AG09319 (cell line): ENCODE results near the gene AHCYL1.

Source experiments
- DNase-seq: peaks from one replicate; pipeline ENCODE4 v3.0.0-alpha.2; 2010; ENCODE audit warnings: low read depth; ENCODE audit errors: extremely low read depth
- TF ChIP-seq, protein P1 (sequence below): IDR thresholded peaks from 2 replicates; pipeline ENCODE4 v1.5.1; 2011; ENCODE audit warnings: low read depth, mild to moderate bottlenecking, inconsistent platforms, low read length, moderate library complexity

AHCYL1 gene

DNA sequence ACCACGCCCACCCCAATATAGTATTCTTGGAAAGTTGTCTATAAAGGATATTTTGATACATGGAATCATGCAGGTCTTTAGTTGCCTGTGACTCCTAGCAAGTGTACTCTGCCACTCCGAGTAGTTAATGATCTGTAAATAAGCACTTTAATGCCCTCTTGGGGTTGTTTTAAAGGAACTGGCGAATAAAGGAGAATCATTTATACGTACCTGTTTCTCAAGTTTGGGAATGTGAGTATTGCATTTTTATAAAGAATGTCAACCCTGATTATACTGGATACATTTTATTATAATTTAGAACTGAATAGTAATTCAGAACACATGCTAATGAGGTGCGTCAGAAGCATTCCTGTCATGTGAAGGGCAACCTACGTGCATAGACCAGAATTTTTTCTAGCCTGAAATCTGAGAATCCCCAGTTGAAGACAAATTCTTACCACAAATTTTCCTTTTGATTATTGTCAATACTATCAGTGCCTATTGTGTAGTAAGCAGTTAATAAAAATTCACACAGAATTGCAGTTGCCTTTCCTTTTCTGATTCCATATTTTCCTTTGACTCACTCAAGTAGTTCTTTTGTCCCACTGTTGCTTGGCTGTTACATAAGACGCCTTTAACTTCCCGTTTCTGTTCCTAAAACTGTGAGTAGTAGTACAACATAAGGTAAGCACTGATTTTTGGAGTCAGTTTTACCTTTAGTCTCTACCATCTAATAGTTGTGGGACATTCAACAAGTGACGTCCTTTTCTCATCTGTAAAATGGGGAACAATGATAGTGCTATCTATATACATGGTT is 5.1 kb downstream of the AHCYL1 start:
- TF ChIP-seq, protein P1, sequence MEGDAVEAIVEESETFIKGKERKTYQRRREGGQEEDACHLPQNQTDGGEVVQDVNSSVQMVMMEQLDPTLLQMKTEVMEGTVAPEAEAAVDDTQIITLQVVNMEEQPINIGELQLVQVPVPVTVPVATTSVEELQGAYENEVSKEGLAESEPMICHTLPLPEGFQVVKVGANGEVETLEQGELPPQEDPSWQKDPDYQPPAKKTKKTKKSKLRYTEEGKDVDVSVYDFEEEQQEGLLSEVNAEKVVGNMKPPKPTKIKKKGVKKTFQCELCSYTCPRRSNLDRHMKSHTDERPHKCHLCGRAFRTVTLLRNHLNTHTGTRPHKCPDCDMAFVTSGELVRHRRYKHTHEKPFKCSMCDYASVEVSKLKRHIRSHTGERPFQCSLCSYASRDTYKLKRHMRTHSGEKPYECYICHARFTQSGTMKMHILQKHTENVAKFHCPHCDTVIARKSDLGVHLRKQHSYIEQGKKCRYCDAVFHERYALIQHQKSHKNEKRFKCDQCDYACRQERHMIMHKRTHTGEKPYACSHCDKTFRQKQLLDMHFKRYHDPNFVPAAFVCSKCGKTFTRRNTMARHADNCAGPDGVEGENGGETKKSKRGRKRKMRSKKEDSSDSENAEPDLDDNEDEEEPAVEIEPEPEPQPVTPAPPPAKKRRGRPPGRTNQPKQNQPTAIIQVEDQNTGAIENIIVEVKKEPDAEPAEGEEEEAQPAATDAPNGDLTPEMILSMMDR = no peak
- DNase-seq = no peak

DNA sequence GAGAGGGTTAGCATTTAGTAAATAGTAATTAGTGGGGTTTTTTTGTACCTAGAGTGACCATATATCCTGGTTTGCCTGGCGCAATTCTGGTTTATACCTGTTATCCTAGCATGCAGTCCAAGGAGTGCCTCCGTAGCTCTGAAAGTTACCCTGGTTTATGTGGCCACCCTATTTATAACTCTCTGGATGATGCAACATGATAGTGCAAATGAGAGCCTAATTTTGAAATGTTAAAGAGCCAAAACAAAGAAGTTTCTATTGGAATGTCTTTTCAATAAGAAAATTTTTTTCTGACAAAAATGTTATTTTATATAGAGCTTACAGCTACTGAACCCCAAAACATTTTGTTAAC is 5.7 kb downstream of the AHCYL1 start:
- DNase-seq = no peak
- TF ChIP-seq, protein P1 = no peak

DNA sequence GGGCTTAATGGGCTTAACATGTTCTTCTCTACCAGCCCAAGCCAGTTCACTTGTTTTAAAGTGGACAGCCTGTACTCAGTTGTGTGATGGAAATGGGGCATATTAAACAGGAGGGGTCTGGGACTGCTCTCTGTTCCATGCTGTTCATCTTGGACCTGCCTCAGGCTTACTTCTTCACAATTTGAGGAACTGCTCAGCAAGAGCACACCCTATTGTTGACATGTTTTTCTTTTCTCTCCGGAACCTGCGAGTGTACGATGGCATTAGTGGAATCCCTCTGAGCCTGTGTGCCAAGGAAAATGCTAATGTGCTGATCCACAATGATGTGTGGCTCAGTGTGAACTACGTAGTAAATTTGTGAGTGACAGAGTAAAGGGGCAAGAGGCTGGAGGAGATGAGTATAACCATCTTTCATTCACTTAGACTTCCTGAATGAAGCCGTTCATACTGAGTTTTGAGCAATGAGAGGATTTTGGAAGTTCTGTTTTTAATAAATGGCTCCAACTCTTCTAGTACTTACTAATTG is 6.9 kb downstream of the AHCYL1 start:
- TF ChIP-seq, protein P1 = no peak
- no peak for DNase-seq

DNA sequence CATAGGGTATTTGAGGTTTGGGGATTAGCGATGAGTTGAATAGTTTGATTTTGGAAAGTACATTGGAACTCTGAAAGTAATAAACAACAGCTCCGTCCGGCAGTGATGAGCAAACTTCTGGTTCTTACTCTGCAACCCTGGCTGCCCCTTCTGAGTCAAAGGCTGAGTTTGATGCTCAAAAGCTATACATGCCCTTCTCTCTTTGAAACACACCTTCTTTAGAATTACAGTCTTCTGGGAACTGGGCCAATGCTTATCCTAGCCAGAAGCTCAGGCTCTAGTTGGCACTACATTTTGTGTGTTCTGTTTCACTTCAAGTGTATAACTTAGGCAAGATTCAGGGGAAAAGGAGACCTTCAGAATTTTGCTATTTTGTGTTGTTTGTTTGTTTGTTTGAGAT is 9.3 kb downstream of the AHCYL1 start:
- DNase-seq = no peak
- TF ChIP-seq, protein P1 = no peak

DNA sequence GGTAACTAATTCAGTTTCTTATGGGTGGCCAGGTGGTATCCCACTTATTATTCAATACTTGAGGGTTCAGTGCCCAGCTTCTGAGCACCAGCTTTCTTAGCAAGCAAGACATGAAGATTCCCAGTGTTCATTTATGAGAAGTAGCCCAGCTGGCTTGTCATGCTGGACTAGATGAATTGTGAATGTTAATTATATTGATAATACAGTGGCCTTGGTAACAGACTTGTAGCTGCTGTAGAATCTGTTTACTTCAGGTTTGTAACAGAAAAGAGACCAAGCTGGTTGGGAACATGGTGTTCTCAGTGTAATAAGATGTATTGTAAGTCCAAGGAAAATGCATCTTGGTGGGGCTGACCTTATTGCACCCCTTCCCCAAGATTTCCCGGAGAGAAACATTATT is 10.1 kb downstream of the AHCYL1 start:
- no peak for DNase-seq
- TF ChIP-seq, protein P1 = no peak

DNA sequence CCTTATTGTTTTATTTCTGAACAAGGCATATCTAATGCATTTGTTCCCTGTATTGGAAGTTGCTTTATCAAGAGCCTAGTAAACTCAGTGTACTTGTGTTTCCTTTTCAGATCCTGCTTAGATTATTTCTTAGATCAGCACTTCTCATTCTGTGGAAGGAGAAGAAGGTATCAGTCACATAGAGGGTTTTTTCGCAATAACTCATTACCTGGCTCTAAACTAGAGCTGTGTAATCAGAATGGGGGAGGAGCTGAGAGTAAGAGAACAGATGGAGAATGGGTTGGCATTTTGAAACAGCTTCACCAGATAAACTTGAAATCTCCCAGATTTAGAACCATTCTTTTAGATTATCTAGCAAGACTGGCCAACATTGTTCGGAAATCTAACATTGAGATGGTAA is 11.0 kb downstream of the AHCYL1 start:
- TF ChIP-seq, protein P1 = no peak
- DNase-seq = no peak

DNA sequence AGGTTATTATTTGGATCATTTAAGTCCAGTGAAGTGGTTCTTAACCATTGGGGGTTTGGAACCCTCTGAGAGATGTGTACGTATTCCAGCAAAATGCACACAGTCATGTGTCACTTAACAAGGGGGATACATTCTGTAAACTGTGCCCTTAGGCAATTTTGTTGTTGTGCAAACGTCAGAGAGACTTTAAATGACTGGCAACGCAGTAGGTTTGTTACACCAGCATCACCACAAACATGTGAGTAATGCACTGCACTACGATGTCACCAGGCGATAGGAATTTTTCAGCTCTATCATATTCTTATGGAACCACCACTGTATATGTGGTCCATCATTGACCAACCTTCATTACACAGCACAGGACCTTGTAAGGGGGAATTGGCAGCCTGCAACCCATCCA is 11.9 kb downstream of the AHCYL1 start:
- TF ChIP-seq, protein P1 = no peak
- DNase-seq = no peak
